PC-3 (cell line): ENCODE measurements around the gene PARN. TPM values are rescaled to one million over a fixed set of nuclear protein-coding genes. Genes with fewer than 3 reads are reported as not detected.

Experiments
- ATAC-seq: fragments of 200-7000 bp; cut with Tn5 transposase; 2 replicates; pipeline ENCODE4 v1.9.1; 2020; ENCODE audit warnings: mild to moderate bottlenecking, moderate library complexity
- BruUV-seq: library from RNA; stranded (reverse); fragments of 400-500 nt; replicated peaks from 2 replicates; lab custom pipeline; 2021; lab: Mats Ljungman, UMichigan
- CTCF ChIA-PET: fragments of 300-600 bp; sonication (Branson Sonifier 250); formaldehyde crosslinking; loops from one replicate; lab custom pipeline; 2022; ENCODE audit warnings: antibody characterized with exemption; lab: Charles Lee
- POLR2A ChIA-PET: fragments of 300-600 bp; sonication (Branson Sonifier 250); formaldehyde crosslinking; loops from one replicate; lab custom pipeline; 2022; ENCODE audit warnings: antibody characterized with exemption; ENCODE audit not compliant: unreplicated experiment; lab: Charles Lee
- DNase-seq: peaks from one replicate; pipeline ENCODE4 v3.0.0-alpha.2; 2015
- H2AFZ ChIP-seq: fragments of 300-600 bp; sonication (generic); 2 replicates; pipeline ENCODE4 v1.6.0; 2016; ENCODE audit warnings: antibody characterized with exemption, low read length
- H3F3A ChIP-seq: fragments of 300-600 bp; sonication (generic); one replicate; pipeline ENCODE4 v1.6.0; 2017; ENCODE audit warnings: antibody characterized with exemption, low read length, control low read depth, mild to moderate bottlenecking; ENCODE audit not compliant: unreplicated experiment
- H3K27ac ChIP-seq: fragments of 300-600 bp; sonication (generic); 2 replicates; pipeline ENCODE4 v1.5.1; 2016; ENCODE audit warnings: mild to moderate bottlenecking, low read length
- H3K27me3 ChIP-seq: fragments of 300-600 bp; sonication (generic); 2 replicates; pipeline ENCODE4 v1.6.1; 2016; ENCODE audit warnings: low read length, mixed read lengths
- H3K36me3 ChIP-seq: fragments of 300-600 bp; sonication (generic); 2 replicates; pipeline ENCODE4 v1.6.1; 2016; ENCODE audit warnings: low read depth, mixed run types, low read length, mixed read lengths
- H3K4me1 ChIP-seq: fragments of 300-600 bp; sonication (generic); 2 replicates; pipeline ENCODE4 v1.5.1; 2016; ENCODE audit warnings: low read length; ENCODE audit not compliant: insufficient read depth
- H3K4me2 ChIP-seq: fragments of 300-600 bp; sonication (generic); 2 replicates; pipeline ENCODE4 v1.6.0; 2016; ENCODE audit warnings: low read length
- H3K4me3 ChIP-seq: fragments of 300-600 bp; sonication (generic); 2 replicates; pipeline ENCODE4 v1.5.1; 2016; ENCODE audit warnings: mild to moderate bottlenecking, low read length, mixed read lengths
- H3K79me2 ChIP-seq: fragments of 300-600 bp; sonication (generic); 2 replicates; pipeline ENCODE4 v1.6.1; 2017; ENCODE audit warnings: low read length, mixed read lengths
- H3K9ac ChIP-seq: fragments of 300-600 bp; sonication (generic); 2 replicates; pipeline ENCODE4 v1.6.0; 2016; ENCODE audit warnings: mild to moderate bottlenecking, low read length
- H3K9me2 ChIP-seq: fragments of 300-600 bp; sonication (generic); replicated peaks from 2 replicates; pipeline ENCODE4 v1.6.1; 2016; ENCODE audit warnings: mixed run types, low read length, mixed read lengths
- H3K9me3 ChIP-seq: fragments of 300-600 bp; sonication (generic); 2 replicates; pipeline ENCODE4 v1.6.1; 2016; ENCODE audit warnings: low read length, mixed read lengths
- H4K20me1 ChIP-seq: fragments of 300-600 bp; sonication (generic); 2 replicates; pipeline ENCODE4 v1.6.1; 2016; ENCODE audit warnings: low read length, mixed read lengths
- CTCF ChIP-seq: fragments of 300-600 bp; sonication (generic); conservative IDR thresholded peaks from 2 replicates; pipeline ENCODE4 v1.5.1; 2017; ENCODE audit warnings: antibody characterized with exemption, low read depth, mild to moderate bottlenecking, low read length
- EZH2 ChIP-seq: fragments of 300-600 bp; sonication (generic); IDR thresholded peaks from one replicate; pipeline ENCODE4 v1.6.1; 2017; ENCODE audit warnings: antibody characterized with exemption, mild to moderate bottlenecking, low read length; ENCODE audit not compliant: unreplicated experiment
- EZH2phosphoT487 ChIP-seq: fragments of 300-600 bp; sonication (generic); IDR thresholded peaks from 2 replicates; pipeline ENCODE4 v1.6.1; 2018; ENCODE audit warnings: mild to moderate bottlenecking, antibody characterized with exemption, low read length, borderline replicate concordance
- intact Hi-C: fragments of 100-400 bp; cut with micrococcal nuclease; formaldehyde crosslinking; loops from 2 replicates; pipeline ENCODE4 v1.9.0; 2023
- total RNA-seq: library from RNA; depleted of rRNA; stranded (reverse); fragments of >200 nt; gene quantifications from 2 replicates; pipeline ENCODE4 v1.2.3, GENCODE V29; 2014

Gene PARN
- total RNA-seq, 1 experiment from 2014 or later = 34.7 TPM

- Histone ChIP-seq H3K9me3 (no peaks in the 10 kb centered on the region), H3K4me1 (peaks cover 12% of the 10 kb centered on the region), H3K4me2 (no peak overlapping the region), H3F3A (no peaks in the 10 kb centered on the region), H3K27me3 (no peaks in the 10 kb centered on the region), H3K27ac (no peak overlapping the region), H3K9me2 (no peaks in the 10 kb centered on the region), H3K79me2 (no peaks in the 10 kb centered on the region), H2AFZ (no peak overlapping the region), H3K4me3 (no peak overlapping the region), H4K20me1 (no peaks in the 10 kb centered on the region), H3K9ac (no peak overlapping the region), H3K36me3 (no peaks in the 10 kb centered on the region)
- ChIA-PET CTCF (no interaction called here), POLR2A (no interaction called here)
- intact Hi-C loops = no loop called here
- no peak for ATAC-seq
- DNase-seq = no peak
- no TSS peak for BruUV-seq
- TF ChIP-seq EZH2phosphoT487 (no peak), EZH2 (no peak), CTCF (no peak)
Observed at GRCh38 chr16:14524979-14525378, 105.1 kb downstream of the PARN start.

GRCh38 chr16:14523632-14524031, 106.4 kb downstream of the PARN start:
- BruUV-seq = no TSS peak
- intact Hi-C loops = no loop called here
- no peaks in the 10 kb centered on the region for H3K36me3 ChIP-seq
- no peak for TF ChIP-seq EZH2phosphoT487
- TF ChIP-seq CTCF = no peak
- H2AFZ ChIP-seq = no peak overlapping the region
- no peak overlapping the region for H3K9ac ChIP-seq
- H3K4me2 ChIP-seq = no peak overlapping the region
- H3K9me3 ChIP-seq = no peaks in the 10 kb centered on the region
- no peak overlapping the region for H3K4me3 ChIP-seq
- no peak for DNase-seq
- no peak for ATAC-seq
- CTCF ChIA-PET = no interaction called here
- H3F3A ChIP-seq = no peaks in the 10 kb centered on the region
- no peaks in the 10 kb centered on the region for H3K9me2 ChIP-seq
- H3K79me2 ChIP-seq = no peaks in the 10 kb centered on the region
- H3K27ac ChIP-seq = no peak overlapping the region
- H4K20me1 ChIP-seq = no peaks in the 10 kb centered on the region
- H3K27me3 ChIP-seq = no peaks in the 10 kb centered on the region
- POLR2A ChIA-PET = no interaction called here
- peaks cover 8% of the 10 kb centered on the region for H3K4me1 ChIP-seq

DNA sequence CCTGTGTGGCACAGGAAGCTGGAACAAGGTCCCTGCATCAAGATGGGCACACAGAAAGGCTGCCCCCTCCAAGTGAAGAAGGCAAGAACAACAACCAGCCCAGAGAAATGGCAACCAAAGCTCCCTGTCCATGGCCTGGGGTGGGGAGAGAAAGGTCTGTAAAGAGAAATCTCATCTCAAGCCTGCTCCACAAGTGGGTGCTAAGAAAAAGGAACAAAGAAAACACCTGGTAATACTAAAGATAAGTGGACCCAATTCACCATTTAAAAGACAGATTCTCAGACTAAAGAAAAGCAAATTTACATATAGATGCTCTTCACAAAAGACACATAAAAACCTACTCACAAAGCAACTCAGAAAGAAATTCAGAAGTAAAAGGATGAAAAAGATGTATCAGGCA, 107.4 kb downstream of the PARN start:
- H3K36me3 ChIP-seq = no peaks in the 10 kb centered on the region
- H3K4me2 ChIP-seq = no peak overlapping the region
- H3K4me1 ChIP-seq = 0 out of 2 replicates have a peak, but pooled peaks cover under 1% of the 10 kb centered on the region
- no peaks in the 10 kb centered on the region for H3K9me3 ChIP-seq
- H3K4me3 ChIP-seq = no peak overlapping the region
- CTCF ChIA-PET = no interaction called here
- no peak for TF ChIP-seq CTCF
- TF ChIP-seq EZH2phosphoT487 = no peak
- no peak for DNase-seq
- no peaks in the 10 kb centered on the region for H3K79me2 ChIP-seq
- no peaks in the 10 kb centered on the region for H3F3A ChIP-seq
- H3K27me3 ChIP-seq = no peaks in the 10 kb centered on the region
- no peak overlapping the region for H2AFZ ChIP-seq
- no peaks in the 10 kb centered on the region for H3K9me2 ChIP-seq
- no peak for ATAC-seq
- H4K20me1 ChIP-seq = no peaks in the 10 kb centered on the region
- no peak overlapping the region for H3K9ac ChIP-seq
- H3K27ac ChIP-seq = no peak overlapping the region
- no TSS peak for BruUV-seq
- intact Hi-C loops = no loop called here
- POLR2A ChIA-PET = interaction anchor here (0.6 kb wide), 1 partner anchor 45 kb away, joined by 3 read pairs; no protein-coding TSS in a partner anchor
